ENCODE results near the gene LHX3. TPM values are rescaled to one million over a fixed set of nuclear protein-coding genes. Genes with fewer than 3 reads are reported as not detected.

Gene LHX3
- total RNA-seq, 2 donors from 2014 or later, result not detected

GRCh38 chr9:136185596-136186366 is 19.1 kb downstream of the LHX3 start:
- Histone ChIP-seq H3K36me3 (no peaks in the 10 kb centered on the region), H3K9me3 (no peaks in the 10 kb centered on the region), H3K27ac (no peak overlapping the region), H3K27me3 (replicated peaks; ENCODE audit: insufficient read depth) (no peaks in the 10 kb centered on the region), H3K4me1 (ENCODE audit: control insufficient read depth in 1 of 2, low read depth in 2 of 2) (no peaks in the 10 kb centered on the region), H3K4me3 (no peak overlapping the region)
- no peak for ATAC-seq (ENCODE audit: insufficient number of reproducible peaks, low FRiP score, low read depth)
- TF ChIP-seq, protein P1, sequence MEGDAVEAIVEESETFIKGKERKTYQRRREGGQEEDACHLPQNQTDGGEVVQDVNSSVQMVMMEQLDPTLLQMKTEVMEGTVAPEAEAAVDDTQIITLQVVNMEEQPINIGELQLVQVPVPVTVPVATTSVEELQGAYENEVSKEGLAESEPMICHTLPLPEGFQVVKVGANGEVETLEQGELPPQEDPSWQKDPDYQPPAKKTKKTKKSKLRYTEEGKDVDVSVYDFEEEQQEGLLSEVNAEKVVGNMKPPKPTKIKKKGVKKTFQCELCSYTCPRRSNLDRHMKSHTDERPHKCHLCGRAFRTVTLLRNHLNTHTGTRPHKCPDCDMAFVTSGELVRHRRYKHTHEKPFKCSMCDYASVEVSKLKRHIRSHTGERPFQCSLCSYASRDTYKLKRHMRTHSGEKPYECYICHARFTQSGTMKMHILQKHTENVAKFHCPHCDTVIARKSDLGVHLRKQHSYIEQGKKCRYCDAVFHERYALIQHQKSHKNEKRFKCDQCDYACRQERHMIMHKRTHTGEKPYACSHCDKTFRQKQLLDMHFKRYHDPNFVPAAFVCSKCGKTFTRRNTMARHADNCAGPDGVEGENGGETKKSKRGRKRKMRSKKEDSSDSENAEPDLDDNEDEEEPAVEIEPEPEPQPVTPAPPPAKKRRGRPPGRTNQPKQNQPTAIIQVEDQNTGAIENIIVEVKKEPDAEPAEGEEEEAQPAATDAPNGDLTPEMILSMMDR (IDR thresholded peaks at IDR 0.05), result no peak
- DNase-seq (ENCODE audit: low spot score), result no peak

GRCh38 chr9:136185066-136185465 is 19.9 kb downstream of the LHX3 start:
- no peak for DNase-seq (ENCODE audit: low spot score)
- TF ChIP-seq, protein P1 (IDR thresholded peaks at IDR 0.05), result no peak
- H3K4me3 ChIP-seq, result no peak overlapping the region
- ATAC-seq (ENCODE audit: insufficient number of reproducible peaks, low FRiP score, low read depth), result no peak
- H3K4me1 ChIP-seq (ENCODE audit: control insufficient read depth in 1 of 2, low read depth in 2 of 2), result no peaks in the 10 kb centered on the region
- H3K36me3 ChIP-seq, result no peaks in the 10 kb centered on the region
- no peaks in the 10 kb centered on the region for H3K27me3 ChIP-seq (replicated peaks; ENCODE audit: insufficient read depth)
- no peaks in the 10 kb centered on the region for H3K9me3 ChIP-seq
- no peak overlapping the region for H3K27ac ChIP-seq

DNA sequence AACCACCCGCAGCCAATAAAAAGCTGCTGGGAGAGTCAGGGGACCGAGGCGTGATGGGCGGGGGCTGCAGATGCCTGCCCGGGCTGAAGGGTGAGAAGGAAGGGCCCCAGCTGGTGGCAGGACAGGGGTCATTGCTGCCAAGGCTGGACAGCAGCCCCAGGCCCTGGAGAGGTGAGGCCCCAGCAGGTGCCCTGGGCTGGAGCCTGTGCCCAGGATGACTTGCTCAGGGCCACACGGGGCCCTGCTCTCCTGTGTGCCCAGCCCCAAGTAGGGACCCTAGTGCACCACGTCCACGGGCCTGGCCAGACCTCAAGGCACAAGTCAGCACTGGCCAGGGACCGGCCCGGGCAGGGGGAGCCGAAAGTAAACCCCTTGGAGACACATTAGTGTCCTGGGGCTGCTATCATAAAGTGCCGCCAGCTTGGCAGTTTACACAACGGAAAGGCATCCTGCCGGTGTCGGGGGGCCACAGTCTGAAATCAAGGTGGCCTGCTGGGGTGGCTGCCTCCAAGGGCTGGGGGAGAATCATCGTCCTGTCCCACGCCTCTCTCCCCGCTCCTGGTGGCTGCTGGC is 22.0 kb downstream of the LHX3 start:
- Histone ChIP-seq H3K27me3 (replicated peaks; ENCODE audit: insufficient read depth) (no peaks in the 10 kb centered on the region), H3K27ac (no peak overlapping the region)

DNA sequence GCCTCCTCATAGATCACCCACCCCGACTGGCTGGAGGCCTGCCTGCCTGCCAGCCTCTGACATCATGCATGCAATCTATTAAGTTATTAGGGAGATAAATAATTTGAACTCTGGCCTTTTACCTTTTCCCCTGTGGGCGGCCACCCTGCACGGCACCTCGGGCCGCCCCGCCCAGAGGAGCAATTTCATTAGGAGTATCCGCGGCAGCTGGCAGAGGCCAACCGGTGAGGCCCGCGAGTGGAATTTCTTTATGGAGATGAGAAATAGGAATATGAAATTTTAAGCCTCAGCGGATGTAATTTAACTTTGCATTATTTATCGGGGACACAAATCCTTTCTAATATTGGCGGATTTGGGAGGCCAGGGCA is 22.5 kb downstream of the LHX3 start:
- Histone ChIP-seq H3K36me3 (no peaks in the 10 kb centered on the region), H3K4me3 (no peak overlapping the region), H3K27me3 (replicated peaks; ENCODE audit: insufficient read depth) (no peaks in the 10 kb centered on the region)

More for the DNA sequence above, 22.0 kb downstream of the LHX3 start:
- no peak for ATAC-seq (ENCODE audit: insufficient number of reproducible peaks, low FRiP score, low read depth)
- H3K4me3 ChIP-seq, result no peak overlapping the region
- no peaks in the 10 kb centered on the region for H3K9me3 ChIP-seq
- TF ChIP-seq, protein P1 (IDR thresholded peaks at IDR 0.05), result no peak
- no peaks in the 10 kb centered on the region for H3K4me1 ChIP-seq (ENCODE audit: control insufficient read depth in 1 of 2, low read depth in 2 of 2)
- H3K36me3 ChIP-seq, result no peaks in the 10 kb centered on the region
- no peak for DNase-seq (ENCODE audit: low spot score)

GRCh38 chr9:136181784-136182419 is 23.0 kb downstream of the LHX3 start:
- no peaks in the 10 kb centered on the region for H3K27me3 ChIP-seq (replicated peaks; ENCODE audit: insufficient read depth)
- TF ChIP-seq, protein P1 (IDR thresholded peaks at IDR 0.05), result no peak
- H3K4me3 ChIP-seq, result no peak overlapping the region
- no peaks in the 10 kb centered on the region for H3K9me3 ChIP-seq
- H3K4me1 ChIP-seq (ENCODE audit: control insufficient read depth in 1 of 2, low read depth in 2 of 2), result no peaks in the 10 kb centered on the region
- ATAC-seq (ENCODE audit: insufficient number of reproducible peaks, low FRiP score, low read depth), result no peak
- H3K36me3 ChIP-seq, result no peaks in the 10 kb centered on the region
- DNase-seq (ENCODE audit: low spot score), result no peak
- no peak overlapping the region for H3K27ac ChIP-seq

More for the DNA sequence above, 22.5 kb downstream of the LHX3 start:
- Histone ChIP-seq H3K9me3 (no peaks in the 10 kb centered on the region), H3K4me1 (ENCODE audit: control insufficient read depth in 1 of 2, low read depth in 2 of 2) (no peaks in the 10 kb centered on the region), H3K27ac (no peak overlapping the region)
- no peak for ATAC-seq (ENCODE audit: insufficient number of reproducible peaks, low FRiP score, low read depth)
- TF ChIP-seq, protein P1 (IDR thresholded peaks at IDR 0.05), result no peak
- DNase-seq (ENCODE audit: low spot score), result no peak
